ENCODE measurements around the gene GPR162. TPM values are rescaled to one million over a fixed set of nuclear protein-coding genes. Genes with fewer than 3 reads are reported as not detected.

GPR162 gene
- polyA plus RNA-seq, 1 donor (not counting 4 experiments of a cell fraction or from before 2014, with no cell fraction given) = 0.09 TPM

- no peak overlapping the region for H3K4me2 ChIP-seq (ENCODE audit: control insufficient read depth, extremely low read depth, insufficient read depth, low read depth, low read length)
Measured at GRCh38 chr12:6846316-6846869, 24.8 kb downstream of the GPR162 start.

DNA sequence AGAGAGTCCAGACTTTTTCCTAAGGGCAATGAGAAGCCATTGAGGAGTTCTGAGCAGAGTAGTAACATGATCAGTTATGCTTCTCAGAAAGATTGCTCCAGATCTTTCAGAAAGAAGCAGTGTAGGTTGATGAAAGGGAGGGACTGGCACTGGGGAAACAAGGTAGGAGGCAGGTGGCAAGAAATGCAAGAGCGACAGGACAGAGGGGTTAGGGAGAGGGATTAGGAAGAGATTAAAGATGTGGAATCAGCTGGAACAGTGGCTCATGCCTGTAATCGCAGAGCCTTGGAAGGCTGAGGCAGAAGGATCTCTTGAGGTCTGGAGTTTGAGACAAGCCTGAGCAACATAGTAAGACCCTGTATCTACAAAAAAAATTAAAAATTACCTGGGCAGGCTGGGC, 26.1 kb downstream of the GPR162 start:
- no peak overlapping the region for H3K4me3 ChIP-seq (ENCODE audit: control insufficient read depth in 2 of 3, extremely low read depth in 1 of 3, insufficient read depth in 2 of 3, low read depth in 1 of 3, low read length in 3 of 3)
- no peaks in the 10 kb centered on the region for H3K27me3 ChIP-seq (ENCODE audit: control insufficient read depth, extremely low read depth, insufficient read depth, low read length)
- H2AFZ ChIP-seq (ENCODE audit: control insufficient read depth, low read length) = no peak overlapping the region
- no peak for FAIRE-seq
- H3K9me1 ChIP-seq (ENCODE audit: control insufficient read depth, extremely low read depth, insufficient read depth, low read length) = no peaks in the 10 kb centered on the region
- DNase-seq (ENCODE audit: low read depth, low spot score) = no peak
- H3K27ac ChIP-seq (ENCODE audit: control insufficient read depth, insufficient read depth, low read length) = no peak overlapping the region
- no peaks in the 10 kb centered on the region for H4K20me1 ChIP-seq (ENCODE audit: control insufficient read depth, extremely low read depth, insufficient read depth, low read length)
- peaks cover 11% of the 10 kb centered on the region for H3K4me1 ChIP-seq (ENCODE audit: control insufficient read depth, extremely low read depth, insufficient read depth, low read length)
- TF ChIP-seq CTCF (optimal IDR thresholded peaks at IDR 0.05 in 1 of 3, IDR thresholded peaks at IDR 0.05 in 1 of 3, conservative IDR thresholded peaks at IDR 0.05 in 1 of 3; ENCODE audit: extremely low read depth in 1 of 3, insufficient read depth in 2 of 3, low read length in 3 of 3) = no peak
- no peak for TF ChIP-seq EZH2 (IDR thresholded peaks at IDR 0.05; ENCODE audit: low read length)
- H3K9ac ChIP-seq (ENCODE audit: control insufficient read depth, extremely low read depth, insufficient read depth, low read length) = no peak overlapping the region
- no peaks in the 10 kb centered on the region for H3K9me3 ChIP-seq (ENCODE audit: control insufficient read depth, low read depth, low read length)
- peaks cover 13% of the 10 kb centered on the region for H3K79me2 ChIP-seq (ENCODE audit: control insufficient read depth, insufficient read depth, low read length)
- H3K4me2 ChIP-seq (ENCODE audit: control insufficient read depth, extremely low read depth, insufficient read depth, low read depth, low read length) = no peak overlapping the region
- H3K36me3 ChIP-seq (ENCODE audit: control insufficient read depth in 2 of 2, extremely low read depth in 1 of 2, insufficient read depth in 2 of 2, low read length in 2 of 2) = peaks cover 5 to 27% of the 10 kb centered on the region in 2 experiments
- dilution Hi-C loops (cut with MboI; ENCODE audit: extremely low pct_ligation_motif_present, low sequenced_read_pairs) = no loop called here

More at GRCh38 chr12:6846316-6846869, 24.8 kb downstream of the GPR162 start:
- no peak overlapping the region for H3K9ac ChIP-seq (ENCODE audit: control insufficient read depth, extremely low read depth, insufficient read depth, low read length)
- FAIRE-seq (no peak), DNase-seq (ENCODE audit: low read depth, low spot score) (no peak)
- no peak overlapping the region for H3K4me3 ChIP-seq (ENCODE audit: control insufficient read depth in 2 of 3, extremely low read depth in 1 of 3, insufficient read depth in 2 of 3, low read depth in 1 of 3, low read length in 3 of 3)
- no peak overlapping the region for H2AFZ ChIP-seq (ENCODE audit: control insufficient read depth, low read length)
- peaks cover 11% of the 10 kb centered on the region for H3K4me1 ChIP-seq (ENCODE audit: control insufficient read depth, extremely low read depth, insufficient read depth, low read length)
- TF ChIP-seq EZH2 (IDR thresholded peaks at IDR 0.05; ENCODE audit: low read length) (no peak), CTCF (optimal IDR thresholded peaks at IDR 0.05 in 1 of 3, IDR thresholded peaks at IDR 0.05 in 1 of 3, conservative IDR thresholded peaks at IDR 0.05 in 1 of 3; ENCODE audit: extremely low read depth in 1 of 3, insufficient read depth in 2 of 3, low read length in 3 of 3) (no peak)
- no peaks in the 10 kb centered on the region for H3K27me3 ChIP-seq (ENCODE audit: control insufficient read depth, extremely low read depth, insufficient read depth, low read length)
- no peaks in the 10 kb centered on the region for H4K20me1 ChIP-seq (ENCODE audit: control insufficient read depth, extremely low read depth, insufficient read depth, low read length)
- dilution Hi-C loops (cut with MboI; ENCODE audit: extremely low pct_ligation_motif_present, low sequenced_read_pairs) = no loop called here
- H3K9me3 ChIP-seq (ENCODE audit: control insufficient read depth, low read depth, low read length) = no peaks in the 10 kb centered on the region
- no peak overlapping the region for H3K27ac ChIP-seq (ENCODE audit: control insufficient read depth, insufficient read depth, low read length)
- peaks cover 5 to 27% of the 10 kb centered on the region in 2 experiments for H3K36me3 ChIP-seq (ENCODE audit: control insufficient read depth in 2 of 2, extremely low read depth in 1 of 2, insufficient read depth in 2 of 2, low read length in 2 of 2)
- peaks cover 13% of the 10 kb centered on the region for H3K79me2 ChIP-seq (ENCODE audit: control insufficient read depth, insufficient read depth, low read length)
- no peaks in the 10 kb centered on the region for H3K9me1 ChIP-seq (ENCODE audit: control insufficient read depth, extremely low read depth, insufficient read depth, low read length)
